Tibial artery (tissue), 4 donors: ENCODE measurements around the gene ACTL8.

Experiments used
- DNase-seq, 2 donors: peaks; one replicate each; pipeline ENCODE4 v3.0.0-alpha.2; 2019
- H3K27ac ChIP-seq, 2 donors: fragments of 200-600 bp; sonication (generic) in 1 of 2; 1 replicate in 1 of 2; 2 replicates in 1 of 2; pipeline ENCODE4 v1.5.1; 2018 to 2019; ENCODE audit warnings: mild to moderate bottlenecking in 1 of 2
- H3K27me3 ChIP-seq, 2 donors: fragments of 200-600 bp; sonication (generic) in 1 of 2; one replicate each; pipeline versions ENCODE4 v1.5.1 to v1.6.0; 2016 to 2019
- H3K36me3 ChIP-seq, 3 donors: fragments of 200-600 bp; sonication (generic) in 2 of 3; one replicate each; pipeline ENCODE4 v1.5.1; 2016 to 2019; ENCODE audit warnings: mild to moderate bottlenecking in 2 of 3
- H3K4me1 ChIP-seq, 4 donors: fragments of 200-600 bp; sonication (generic) in 2 of 4; 1 replicate in 3 of 4; 2 replicates in 1 of 4; pipeline ENCODE4 v1.5.1; 2016 to 2019
- H3K4me3 ChIP-seq, 2 donors: fragments of 200-600 bp; sonication (generic) in 1 of 2; 1 replicate in 1 of 2; 2 replicates in 1 of 2; pipeline ENCODE4 v1.5.1; 2018 to 2019; ENCODE audit warnings: mild to moderate bottlenecking in 2 of 2
- H3K9me3 ChIP-seq, 3 donors: fragments of 200-600 bp; sonication (generic) in 1 of 3; one replicate each; pipeline ENCODE4 v1.5.1; 2016 to 2019
- intact Hi-C: fragments of 100-400 bp; cut with DNase I; formaldehyde crosslinking; loops from one replicate; pipeline ENCODE4 v1.15.0; 2023; ENCODE audit warnings: low total_unique reads
- TF ChIP-seq, protein P1 (sequence below), 2 experiments: fragments of 200-600 bp in 1 of 2; fragments of 450-650 bp in 1 of 2; IDR thresholded peaks; one replicate each; pipeline ENCODE4 v1.5.1; 2017 to 2019; ENCODE audit warnings: antibody characterized with exemption in 2 of 2, mild to moderate bottlenecking in 1 of 2, moderate library complexity in 1 of 2

The ACTL8 gene

GRCh38 chr1:17844185-17844826 lies 89.2 kb downstream of the ACTL8 start:
- H3K9me3 ChIP-seq, result no peaks in the 10 kb centered on the region
- TF ChIP-seq, protein P1, sequence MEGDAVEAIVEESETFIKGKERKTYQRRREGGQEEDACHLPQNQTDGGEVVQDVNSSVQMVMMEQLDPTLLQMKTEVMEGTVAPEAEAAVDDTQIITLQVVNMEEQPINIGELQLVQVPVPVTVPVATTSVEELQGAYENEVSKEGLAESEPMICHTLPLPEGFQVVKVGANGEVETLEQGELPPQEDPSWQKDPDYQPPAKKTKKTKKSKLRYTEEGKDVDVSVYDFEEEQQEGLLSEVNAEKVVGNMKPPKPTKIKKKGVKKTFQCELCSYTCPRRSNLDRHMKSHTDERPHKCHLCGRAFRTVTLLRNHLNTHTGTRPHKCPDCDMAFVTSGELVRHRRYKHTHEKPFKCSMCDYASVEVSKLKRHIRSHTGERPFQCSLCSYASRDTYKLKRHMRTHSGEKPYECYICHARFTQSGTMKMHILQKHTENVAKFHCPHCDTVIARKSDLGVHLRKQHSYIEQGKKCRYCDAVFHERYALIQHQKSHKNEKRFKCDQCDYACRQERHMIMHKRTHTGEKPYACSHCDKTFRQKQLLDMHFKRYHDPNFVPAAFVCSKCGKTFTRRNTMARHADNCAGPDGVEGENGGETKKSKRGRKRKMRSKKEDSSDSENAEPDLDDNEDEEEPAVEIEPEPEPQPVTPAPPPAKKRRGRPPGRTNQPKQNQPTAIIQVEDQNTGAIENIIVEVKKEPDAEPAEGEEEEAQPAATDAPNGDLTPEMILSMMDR (IDR thresholded peaks at IDR 0.05), result no peak
- H3K4me3 ChIP-seq, result no peak overlapping the region
- no peaks in the 10 kb centered on the region for H3K4me1 ChIP-seq
- no peak overlapping the region for H3K27ac ChIP-seq
- intact Hi-C loops, result no loop called here
- DNase-seq, result no peak
- H3K36me3 ChIP-seq, result no peaks in the 10 kb centered on the region
- H3K27me3 ChIP-seq, result peaks cover 0 to 55% of the 10 kb centered on the region in 2 donors

DNA sequence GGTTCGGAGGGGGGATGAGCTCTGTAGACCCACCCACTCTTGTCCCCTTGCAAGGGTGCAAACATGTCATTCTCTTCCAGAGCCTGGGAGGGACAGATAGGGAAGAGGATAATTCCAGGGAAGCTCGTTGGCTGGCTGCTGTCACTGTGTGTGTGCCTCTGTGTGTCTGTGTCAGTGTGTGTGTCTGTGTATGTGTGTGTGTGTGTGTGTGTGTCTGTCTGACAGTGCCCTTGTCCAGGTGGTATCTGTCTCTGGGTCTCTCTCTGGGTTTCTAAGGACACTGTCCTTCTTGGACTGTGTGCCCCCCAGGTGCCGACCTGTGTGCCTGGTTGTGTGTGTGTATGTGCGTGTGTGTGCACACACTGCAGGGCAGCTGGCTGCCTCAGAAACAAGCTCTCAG lies 90.5 kb downstream of the ACTL8 start:
- H3K36me3 ChIP-seq, result no peaks in the 10 kb centered on the region
- no peak overlapping the region for H3K4me3 ChIP-seq
- H3K27me3 ChIP-seq, result peaks cover 0 to 59% of the 10 kb centered on the region in 2 donors
- TF ChIP-seq, protein P1 (IDR thresholded peaks at IDR 0.05), result no peak
- no peaks in the 10 kb centered on the region for H3K9me3 ChIP-seq
- no peaks in the 10 kb centered on the region for H3K4me1 ChIP-seq
- no peak overlapping the region for H3K27ac ChIP-seq
- DNase-seq, result no peak
- intact Hi-C loops, result no loop called here

- no peaks in the 10 kb centered on the region for H3K36me3 ChIP-seq
- no peak overlapping the region for H3K27ac ChIP-seq
- H3K27me3 ChIP-seq, result peaks cover 0 to 61% of the 10 kb centered on the region in 2 donors
- DNase-seq, result no peak
- H3K4me3 ChIP-seq, result no peak overlapping the region
- H3K4me1 ChIP-seq, result no peaks in the 10 kb centered on the region
- TF ChIP-seq, protein P1 (IDR thresholded peaks at IDR 0.05), result no peak
- intact Hi-C loops, result no loop called here
- no peaks in the 10 kb centered on the region for H3K9me3 ChIP-seq
These were observed 91.2 kb downstream of the ACTL8 start for GRCh38 chr1:17846341-17846740.

GRCh38 chr1:17847111-17847510 lies 92.0 kb downstream of the ACTL8 start:
- no peaks in the 10 kb centered on the region for H3K4me1 ChIP-seq
- TF ChIP-seq, protein P1 (IDR thresholded peaks at IDR 0.05), result no peak
- no peak overlapping the region for H3K4me3 ChIP-seq
- H3K36me3 ChIP-seq, result no peaks in the 10 kb centered on the region
- DNase-seq, result no peak
- no peaks in the 10 kb centered on the region for H3K9me3 ChIP-seq
- intact Hi-C loops, result no loop called here
- no peak overlapping the region for H3K27ac ChIP-seq
- H3K27me3 ChIP-seq, result peaks cover 0 to 60% of the 10 kb centered on the region in 2 donors

DNA sequence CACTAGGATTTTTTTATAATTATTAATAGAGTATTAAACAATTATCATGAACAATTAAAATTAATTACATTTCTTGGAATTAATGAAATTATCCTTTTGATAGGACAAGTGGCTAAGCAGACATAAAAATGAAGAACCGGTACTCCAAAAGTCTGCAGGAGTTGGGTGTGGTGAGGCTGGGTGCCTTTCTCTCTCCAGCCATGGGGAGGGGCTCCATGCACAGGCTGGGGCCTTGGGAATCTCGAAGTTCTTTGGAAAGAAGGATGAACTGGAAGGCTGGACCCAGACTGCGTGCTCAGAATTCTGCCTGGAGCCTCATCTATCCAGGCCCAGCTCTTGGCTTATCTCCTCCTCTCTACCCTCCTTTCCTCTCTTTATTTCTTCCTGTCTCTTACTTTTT lies 94.1 kb downstream of the ACTL8 start:
- intact Hi-C loops, result no loop called here
- Histone ChIP-seq H3K27me3 (peaks cover 0 to 46% of the 10 kb centered on the region in 2 donors), H3K9me3 (no peaks in the 10 kb centered on the region), H3K36me3 (no peaks in the 10 kb centered on the region), H3K27ac (no peak overlapping the region), H3K4me1 (no peaks in the 10 kb centered on the region), H3K4me3 (no peak overlapping the region)
- DNase-seq, result no peak
- TF ChIP-seq, protein P1 (IDR thresholded peaks at IDR 0.05), result no peak

DNA sequence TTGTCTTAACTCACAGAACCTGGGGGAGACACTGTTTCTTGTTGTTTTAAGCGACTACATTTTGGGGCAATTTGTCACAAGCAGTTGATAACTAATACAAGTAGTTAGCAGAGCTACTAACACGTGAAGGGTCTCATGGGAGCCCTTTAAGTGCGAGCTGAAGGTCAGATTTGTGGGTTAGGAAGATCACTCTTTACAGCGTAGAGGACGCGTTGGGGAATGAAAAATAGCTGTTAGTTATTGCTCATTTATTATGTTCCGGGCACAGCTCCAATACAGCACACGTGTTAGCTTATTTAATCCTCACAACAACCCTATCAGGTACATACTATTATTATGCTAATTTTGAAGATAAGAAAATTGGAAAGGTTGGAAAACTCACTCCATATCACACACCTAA lies 95.9 kb downstream of the ACTL8 start:
- TF ChIP-seq, protein P1 (IDR thresholded peaks at IDR 0.05), result no peak
- DNase-seq, result no peak
- H3K36me3 ChIP-seq, result no peaks in the 10 kb centered on the region

More for the DNA sequence above, 95.9 kb downstream of the ACTL8 start:
- Histone ChIP-seq H3K4me3 (no peak overlapping the region), H3K27me3 (peaks cover 0 to 36% of the 10 kb centered on the region in 2 donors), H3K27ac (no peak overlapping the region), H3K9me3 (no peaks in the 10 kb centered on the region), H3K4me1 (no peaks in the 10 kb centered on the region)
- intact Hi-C loops, result no loop called here
